ENCODE measurements around the gene SPP1.
"Not testable (repeated sequence)": the region's sequence is repeated elsewhere in the genome, so short reads cannot be mapped to it uniquely, and the experiment has no call there.

Gene SPP1

DNA sequence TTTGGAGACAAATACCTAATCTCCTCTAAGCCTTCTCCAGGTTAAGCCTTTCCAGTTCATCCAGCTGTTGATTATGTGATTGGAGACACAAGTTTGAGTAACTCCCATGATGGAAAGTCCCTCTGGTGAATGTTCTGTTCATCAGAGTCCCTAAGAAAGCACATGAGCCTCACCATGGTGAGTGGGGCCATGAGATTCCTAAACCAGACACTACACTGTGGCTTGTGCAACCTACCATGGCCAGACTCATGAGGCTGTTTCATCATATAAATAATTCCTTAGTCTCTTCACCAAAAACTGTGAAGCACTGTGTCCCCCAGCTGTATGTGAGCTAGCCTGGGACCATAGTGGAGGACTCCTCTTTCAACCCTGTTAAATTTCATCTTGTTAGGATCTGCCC lies 46.3 kb downstream of the SPP1 start:
- Histone ChIP-seq H3K27me3 (ENCODE audit: control insufficient read depth, insufficient read depth, low read length) (no peaks in the 10 kb centered on the region), H3K4me1 (ENCODE audit: control insufficient read depth, insufficient read depth, low read length) (no peaks in the 10 kb centered on the region), H3K27ac (ENCODE audit: low read depth, low read length) (no peak overlapping the region), H3K36me3 (ENCODE audit: control insufficient read depth, insufficient read depth, low read length) (peaks cover 61% of the 10 kb centered on the region), H3K9me3 (ENCODE audit: control insufficient read depth, insufficient read depth, low read depth, low read length) (peaks cover 19% of the 10 kb centered on the region), H3K4me3 (ENCODE audit: low read depth, low read length) (no peak overlapping the region), H3K9ac (ENCODE audit: low read length) (no peak overlapping the region)

DNA sequence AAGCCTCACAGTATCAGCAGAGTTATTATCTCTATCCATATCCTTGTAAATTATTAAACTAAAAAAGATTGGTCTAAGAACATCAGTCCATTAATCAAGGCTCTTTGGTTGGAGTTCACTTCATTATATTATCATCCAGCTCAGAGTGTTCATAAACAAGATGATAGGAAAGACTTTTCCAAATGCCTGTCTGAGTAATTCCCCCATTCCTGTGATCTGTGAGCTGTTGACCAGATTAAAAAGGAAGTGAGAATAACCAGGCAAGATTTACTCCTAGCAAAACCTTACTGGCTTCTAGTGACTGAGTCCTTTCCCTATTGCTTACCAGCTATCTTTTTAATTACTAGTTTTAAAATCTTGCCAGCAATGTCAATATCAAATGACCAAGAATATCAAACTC lies 46.8 kb downstream of the SPP1 start:
- Histone ChIP-seq H3K4me3 (ENCODE audit: low read depth, low read length) (no peak overlapping the region), H3K9ac (ENCODE audit: low read length) (no peak overlapping the region), H3K4me1 (ENCODE audit: control insufficient read depth, insufficient read depth, low read length) (no peaks in the 10 kb centered on the region), H3K36me3 (ENCODE audit: control insufficient read depth, insufficient read depth, low read length) (peaks cover 63% of the 10 kb centered on the region), H3K27me3 (ENCODE audit: control insufficient read depth, insufficient read depth, low read length) (no peaks in the 10 kb centered on the region), H3K27ac (ENCODE audit: low read depth, low read length) (no peak overlapping the region), H3K9me3 (ENCODE audit: control insufficient read depth, insufficient read depth, low read depth, low read length) (peaks cover 21% of the 10 kb centered on the region)

DNA sequence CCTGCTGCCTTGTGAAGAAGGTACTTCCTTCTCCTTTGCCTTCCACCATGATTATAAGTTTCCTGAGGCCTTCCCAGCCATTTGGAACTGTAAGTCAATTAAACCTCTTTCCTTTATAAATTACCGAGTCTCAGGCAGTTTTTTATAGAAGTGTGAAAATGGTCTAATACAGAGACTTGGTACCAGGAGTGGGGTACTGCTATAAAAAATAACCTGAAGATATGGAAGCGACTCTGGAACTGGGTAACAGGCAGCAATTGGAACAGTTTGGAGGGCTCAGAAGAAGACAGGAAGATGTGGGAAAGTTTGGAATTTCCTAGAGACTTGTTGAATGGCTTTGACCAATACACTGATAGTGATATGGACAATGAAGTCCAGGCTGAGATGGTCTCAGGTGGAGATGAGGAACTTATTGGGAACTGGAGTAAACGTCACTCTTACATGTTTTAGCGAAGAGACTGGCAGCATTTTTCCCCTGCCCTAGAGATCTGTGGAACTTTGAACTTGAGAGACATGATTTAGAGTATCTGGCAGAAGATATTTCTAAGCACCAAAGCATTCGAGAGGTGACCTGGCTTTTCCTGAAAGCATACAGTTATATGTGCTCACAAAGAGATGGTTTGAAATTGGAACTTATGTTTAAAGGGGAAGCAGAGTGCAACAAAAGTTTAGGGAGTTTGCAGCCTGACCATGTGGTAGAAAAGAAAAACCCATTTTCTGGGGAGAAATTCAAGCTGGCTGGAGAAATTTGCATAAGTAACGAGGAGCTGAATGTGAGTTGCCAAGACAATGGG lies 50.6 kb downstream of the SPP1 start:
- not testable (repeated sequence) for H3K9ac ChIP-seq (ENCODE audit: low read length); H3K4me3 ChIP-seq (ENCODE audit: low read depth, low read length); H3K27me3 ChIP-seq (ENCODE audit: control insufficient read depth, insufficient read depth, low read length); H3K27ac ChIP-seq (ENCODE audit: low read depth, low read length); H3K4me1 ChIP-seq (ENCODE audit: control insufficient read depth, insufficient read depth, low read length)
- peaks cover 21% of the 10 kb centered on the region for H3K9me3 ChIP-seq (ENCODE audit: control insufficient read depth, insufficient read depth, low read depth, low read length)
- H3K36me3 ChIP-seq (ENCODE audit: control insufficient read depth, insufficient read depth, low read length): peaks cover 73% of the 10 kb centered on the region

DNA sequence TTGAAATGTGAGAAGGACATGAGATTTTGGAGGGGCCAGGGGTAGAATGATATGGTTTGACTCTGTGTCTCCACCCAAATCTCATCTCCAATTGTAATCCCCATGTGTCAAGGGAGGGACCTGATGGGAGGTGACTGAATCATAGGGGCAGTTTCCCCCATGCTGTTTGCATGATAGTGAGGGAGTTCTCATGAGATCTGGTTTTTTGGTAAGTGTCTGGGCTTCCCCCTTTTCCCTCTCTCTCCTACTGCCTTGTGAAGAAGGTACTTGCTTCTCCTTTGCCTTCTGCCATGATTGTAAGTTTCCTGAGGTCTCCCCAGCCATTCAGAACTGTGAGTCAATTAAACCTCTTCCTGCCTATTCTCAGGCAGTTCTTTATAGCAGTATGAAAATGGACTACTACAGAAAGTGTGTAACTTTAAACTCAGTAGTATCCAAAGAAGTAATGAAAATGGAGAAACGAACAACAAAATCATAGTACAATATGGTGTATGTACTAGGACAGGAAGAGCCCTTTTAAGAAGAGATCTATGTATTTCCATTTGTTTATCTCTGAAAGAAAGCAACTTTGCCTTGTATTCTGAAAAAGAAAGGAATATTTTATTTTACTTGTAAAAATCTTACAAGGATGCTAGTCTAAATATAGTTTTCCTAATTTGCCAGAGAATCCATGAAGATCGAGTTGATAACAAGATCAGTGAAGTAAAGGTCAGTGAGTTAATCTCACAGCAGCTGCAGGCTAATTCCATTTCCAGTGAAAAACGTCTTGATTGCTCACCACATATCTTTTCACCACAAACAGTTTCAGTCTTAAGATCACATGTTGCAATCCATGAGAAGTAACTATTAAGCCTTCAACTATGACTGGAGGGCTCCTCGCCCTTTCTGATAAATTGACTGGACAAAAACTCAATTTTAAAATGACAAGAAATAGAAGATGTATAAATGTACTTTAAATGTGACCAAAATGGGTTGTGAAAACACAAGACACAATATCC lies 52.4 kb downstream of the SPP1 start:
- Histone ChIP-seq H3K4me3 (ENCODE audit: low read depth, low read length) (no peak overlapping the region), H3K9ac (ENCODE audit: low read length) (no peak overlapping the region), H3K27ac (ENCODE audit: low read depth, low read length) (no peak overlapping the region), H3K36me3 (ENCODE audit: control insufficient read depth, insufficient read depth, low read length) (peaks cover 64% of the 10 kb centered on the region), H3K27me3 (ENCODE audit: control insufficient read depth, insufficient read depth, low read length) (no peaks in the 10 kb centered on the region), H3K9me3 (ENCODE audit: control insufficient read depth, insufficient read depth, low read depth, low read length) (peaks cover 21% of the 10 kb centered on the region), H3K4me1 (ENCODE audit: control insufficient read depth, insufficient read depth, low read length) (no peaks in the 10 kb centered on the region)

DNA sequence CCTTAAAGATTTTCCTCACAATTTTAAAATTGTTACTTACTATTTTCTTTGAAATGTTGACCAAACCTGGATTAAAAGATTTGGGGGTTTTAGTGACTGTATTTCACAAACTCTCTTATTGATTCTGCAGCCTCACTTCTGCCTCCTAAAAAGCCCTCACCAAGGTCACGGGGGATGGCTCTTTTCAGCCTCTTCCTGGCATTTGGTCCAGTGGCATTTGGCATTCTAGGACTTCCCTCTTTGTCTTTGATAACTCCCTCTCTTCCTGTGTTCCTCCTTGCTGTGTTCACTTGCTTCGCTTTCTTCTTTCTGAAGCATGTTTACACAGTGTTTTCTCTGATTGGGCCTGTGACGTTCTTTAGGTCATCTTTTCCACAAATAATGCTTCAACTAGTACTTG lies 53.4 kb downstream of the SPP1 start:
- Histone ChIP-seq H3K4me1 (ENCODE audit: control insufficient read depth, insufficient read depth, low read length) (no peaks in the 10 kb centered on the region), H3K9me3 (ENCODE audit: control insufficient read depth, insufficient read depth, low read depth, low read length) (peaks cover 21% of the 10 kb centered on the region), H3K27me3 (ENCODE audit: control insufficient read depth, insufficient read depth, low read length) (no peaks in the 10 kb centered on the region), H3K4me3 (ENCODE audit: low read depth, low read length) (no peak overlapping the region), H3K36me3 (ENCODE audit: control insufficient read depth, insufficient read depth, low read length) (peaks cover 58% of the 10 kb centered on the region), H3K27ac (ENCODE audit: low read depth, low read length) (no peak overlapping the region), H3K9ac (ENCODE audit: low read length) (no peak overlapping the region)

DNA sequence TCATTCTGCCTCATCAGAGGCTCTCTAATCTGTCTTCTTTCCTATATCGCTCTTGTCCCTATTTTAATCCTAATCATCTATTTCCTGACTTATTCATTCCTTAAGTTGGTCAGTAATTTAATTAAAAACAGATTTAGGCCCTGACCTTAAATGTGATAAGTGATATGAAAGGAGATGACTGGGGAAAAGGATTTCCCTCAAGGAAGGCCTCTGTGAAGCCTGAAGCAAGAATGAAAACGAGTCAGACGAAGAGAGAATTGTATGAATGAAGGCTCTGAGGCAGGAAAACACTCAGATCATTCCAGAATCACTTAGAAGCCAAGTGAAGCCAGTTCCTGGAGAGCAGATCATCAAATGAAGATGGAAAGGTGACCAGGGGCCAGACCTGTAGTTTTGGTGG lies 54.0 kb downstream of the SPP1 start:
- H3K27me3 ChIP-seq (ENCODE audit: control insufficient read depth, insufficient read depth, low read length): no peaks in the 10 kb centered on the region
- no peak overlapping the region for H3K27ac ChIP-seq (ENCODE audit: low read depth, low read length)
- no peaks in the 10 kb centered on the region for H3K4me1 ChIP-seq (ENCODE audit: control insufficient read depth, insufficient read depth, low read length)
- H3K36me3 ChIP-seq (ENCODE audit: control insufficient read depth, insufficient read depth, low read length): peaks cover 58% of the 10 kb centered on the region
- no peak overlapping the region for H3K4me3 ChIP-seq (ENCODE audit: low read depth, low read length)
- peaks cover 21% of the 10 kb centered on the region for H3K9me3 ChIP-seq (ENCODE audit: control insufficient read depth, insufficient read depth, low read depth, low read length)
- H3K9ac ChIP-seq (ENCODE audit: low read length): no peak overlapping the region

- Histone ChIP-seq H3K27ac (ENCODE audit: low read depth, low read length) (no peak overlapping the region), H3K4me1 (ENCODE audit: control insufficient read depth, insufficient read depth, low read length) (no peaks in the 10 kb centered on the region), H3K9ac (ENCODE audit: low read length) (no peak overlapping the region), H3K36me3 (ENCODE audit: control insufficient read depth, insufficient read depth, low read length) (peaks cover 58% of the 10 kb centered on the region), H3K27me3 (ENCODE audit: control insufficient read depth, insufficient read depth, low read length) (no peaks in the 10 kb centered on the region), H3K9me3 (ENCODE audit: control insufficient read depth, insufficient read depth, low read depth, low read length) (peaks cover 12% of the 10 kb centered on the region), H3K4me3 (ENCODE audit: low read depth, low read length) (no peak overlapping the region)
These were observed 55.2 kb downstream of the SPP1 start for GRCh38 chr4:88030565-88031310.
